Measurements from ENCODE around the gene UBE2G2.

- TF ChIP-seq ZNF274 (IDR thresholded peaks at IDR 0.05; ENCODE audit: low read depth, low read length) = no peak
- no peak for TF ChIP-seq YY1 (IDR thresholded peaks at IDR 0.05; ENCODE audit: insufficient read depth, insufficient read length)
Observed at GRCh38 chr21:44847261-44848056, 45.8 kb upstream of the UBE2G2 start.

Measured in NT2/D1 (cell line).